ENCODE measurements around the gene KIF14. TPM values are rescaled to one million over a fixed set of nuclear protein-coding genes. Genes with fewer than 3 reads are reported as not detected.

The KIF14 gene
- total and polyA plus RNA-seq, 2 experiments from 2014 or later = 0.54 to 2.2 TPM

DNA sequence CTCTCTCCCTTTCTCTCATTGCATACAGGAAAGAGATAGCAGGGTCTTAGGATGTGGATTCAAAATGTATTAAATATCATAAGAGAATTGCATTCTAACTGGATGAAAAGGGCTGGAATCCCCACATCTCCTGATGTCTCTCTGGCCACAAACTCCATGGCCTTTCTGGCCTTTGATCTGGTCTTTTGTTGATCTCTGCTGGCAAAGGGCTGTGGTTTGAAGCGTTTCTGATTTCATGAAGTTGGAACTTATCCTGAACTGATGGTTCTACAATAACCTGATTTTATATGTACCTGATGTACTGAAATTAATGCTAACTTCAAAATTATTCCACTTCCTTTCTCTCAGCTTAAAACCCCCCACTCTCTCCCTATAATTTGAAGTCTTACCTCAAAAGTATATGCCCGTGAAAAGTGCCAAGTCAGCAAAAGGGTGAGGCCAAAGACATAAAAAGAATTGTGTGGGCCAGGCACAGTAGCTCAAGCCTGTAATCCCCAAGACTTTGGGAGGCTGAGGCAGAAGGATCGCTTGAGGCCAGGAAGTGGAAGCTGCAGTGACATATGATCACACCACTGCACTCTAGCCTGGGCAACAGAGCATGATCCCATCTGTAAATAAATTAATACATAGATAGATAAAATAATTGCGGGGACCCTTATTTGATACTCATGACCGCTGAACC is 6.4 kb upstream of the KIF14 start:
- DNase-seq (ENCODE audit: low spot score) = no peak
- no peak for TF ChIP-seq EZH2 (IDR thresholded peaks at IDR 0.05; ENCODE audit: borderline replicate concordance)
- TF ChIP-seq, protein P1, sequence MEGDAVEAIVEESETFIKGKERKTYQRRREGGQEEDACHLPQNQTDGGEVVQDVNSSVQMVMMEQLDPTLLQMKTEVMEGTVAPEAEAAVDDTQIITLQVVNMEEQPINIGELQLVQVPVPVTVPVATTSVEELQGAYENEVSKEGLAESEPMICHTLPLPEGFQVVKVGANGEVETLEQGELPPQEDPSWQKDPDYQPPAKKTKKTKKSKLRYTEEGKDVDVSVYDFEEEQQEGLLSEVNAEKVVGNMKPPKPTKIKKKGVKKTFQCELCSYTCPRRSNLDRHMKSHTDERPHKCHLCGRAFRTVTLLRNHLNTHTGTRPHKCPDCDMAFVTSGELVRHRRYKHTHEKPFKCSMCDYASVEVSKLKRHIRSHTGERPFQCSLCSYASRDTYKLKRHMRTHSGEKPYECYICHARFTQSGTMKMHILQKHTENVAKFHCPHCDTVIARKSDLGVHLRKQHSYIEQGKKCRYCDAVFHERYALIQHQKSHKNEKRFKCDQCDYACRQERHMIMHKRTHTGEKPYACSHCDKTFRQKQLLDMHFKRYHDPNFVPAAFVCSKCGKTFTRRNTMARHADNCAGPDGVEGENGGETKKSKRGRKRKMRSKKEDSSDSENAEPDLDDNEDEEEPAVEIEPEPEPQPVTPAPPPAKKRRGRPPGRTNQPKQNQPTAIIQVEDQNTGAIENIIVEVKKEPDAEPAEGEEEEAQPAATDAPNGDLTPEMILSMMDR (IDR thresholded peaks at IDR 0.05; ENCODE audit: poor library complexity) = no peak
- TF ChIP-seq EZH2phosphoT487 (IDR thresholded peaks at IDR 0.05; ENCODE audit: low read depth, severe bottlenecking, unreplicated experiment) = no peak
- Histone ChIP-seq H3K4me1 (ENCODE audit: insufficient read depth) (no peaks in the 10 kb centered on the region), H3K4me2 (no peak overlapping the region), H3K27ac (no peak overlapping the region), H3K27me3 (no peaks in the 10 kb centered on the region), H3K4me3 (no peak overlapping the region), H3K9me2 (replicated peaks; ENCODE audit: insufficient read depth) (no peaks in the 10 kb centered on the region), H3K79me2 (no peaks in the 10 kb centered on the region), H3K36me3 (replicated peaks; ENCODE audit: insufficient read depth, low read depth) (no peaks in the 10 kb centered on the region), H4K20me1 (ENCODE audit: insufficient read depth, poor library complexity, severe bottlenecking) (no peaks in the 10 kb centered on the region), H2AFZ (no peak overlapping the region), H3K9me3 (ENCODE audit: low read depth) (no peaks in the 10 kb centered on the region)
- WGBS (ENCODE audit: low lambda C conversion rate, missing lambda C conversion rate) = 75% methylated on average over 5 of the region's 5 CpGs

DNA sequence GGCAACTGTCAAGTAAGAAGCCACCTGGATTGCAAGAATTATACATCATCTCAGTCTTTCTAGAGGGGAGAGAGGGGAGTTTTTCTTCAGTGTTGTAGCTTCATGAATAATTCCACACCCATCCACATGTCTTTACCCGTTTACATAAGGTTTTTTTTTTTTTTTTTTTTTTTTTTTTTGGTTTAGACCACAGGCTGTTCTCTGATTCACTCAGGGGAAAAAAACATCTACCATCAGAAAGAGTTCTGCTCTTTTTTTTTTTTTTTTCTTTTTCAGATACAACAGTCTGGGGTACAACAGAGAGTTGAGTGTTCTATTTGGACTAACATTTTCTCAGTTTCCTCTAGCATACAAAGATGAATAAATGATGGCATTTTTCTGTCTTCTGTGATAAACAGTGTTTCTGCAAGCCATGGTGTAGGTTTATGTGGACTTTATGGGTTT is 4.9 kb upstream of the KIF14 start:
- Histone ChIP-seq H4K20me1 (ENCODE audit: insufficient read depth, poor library complexity, severe bottlenecking) (no peaks in the 10 kb centered on the region), H3K27me3 (no peaks in the 10 kb centered on the region), H3K27ac (no peak overlapping the region), H2AFZ (no peak overlapping the region), H3K4me3 (no peak overlapping the region), H3K79me2 (no peaks in the 10 kb centered on the region), H3K36me3 (replicated peaks; ENCODE audit: insufficient read depth, low read depth) (no peaks in the 10 kb centered on the region), H3K4me2 (no peak overlapping the region), H3K9me2 (replicated peaks; ENCODE audit: insufficient read depth) (no peaks in the 10 kb centered on the region), H3K9me3 (ENCODE audit: low read depth) (no peaks in the 10 kb centered on the region), H3K4me1 (ENCODE audit: insufficient read depth) (no peaks in the 10 kb centered on the region)
- WGBS (ENCODE audit: low lambda C conversion rate, missing lambda C conversion rate) = 11% methylated on average over 1 of the region's 1 CpG
- DNase-seq (ENCODE audit: low spot score) = no peak
- TF ChIP-seq EZH2 (IDR thresholded peaks at IDR 0.05; ENCODE audit: borderline replicate concordance) = no peak
- TF ChIP-seq, protein P1 (IDR thresholded peaks at IDR 0.05; ENCODE audit: poor library complexity) = no peak
- no peak for TF ChIP-seq EZH2phosphoT487 (IDR thresholded peaks at IDR 0.05; ENCODE audit: low read depth, severe bottlenecking, unreplicated experiment)

DNA sequence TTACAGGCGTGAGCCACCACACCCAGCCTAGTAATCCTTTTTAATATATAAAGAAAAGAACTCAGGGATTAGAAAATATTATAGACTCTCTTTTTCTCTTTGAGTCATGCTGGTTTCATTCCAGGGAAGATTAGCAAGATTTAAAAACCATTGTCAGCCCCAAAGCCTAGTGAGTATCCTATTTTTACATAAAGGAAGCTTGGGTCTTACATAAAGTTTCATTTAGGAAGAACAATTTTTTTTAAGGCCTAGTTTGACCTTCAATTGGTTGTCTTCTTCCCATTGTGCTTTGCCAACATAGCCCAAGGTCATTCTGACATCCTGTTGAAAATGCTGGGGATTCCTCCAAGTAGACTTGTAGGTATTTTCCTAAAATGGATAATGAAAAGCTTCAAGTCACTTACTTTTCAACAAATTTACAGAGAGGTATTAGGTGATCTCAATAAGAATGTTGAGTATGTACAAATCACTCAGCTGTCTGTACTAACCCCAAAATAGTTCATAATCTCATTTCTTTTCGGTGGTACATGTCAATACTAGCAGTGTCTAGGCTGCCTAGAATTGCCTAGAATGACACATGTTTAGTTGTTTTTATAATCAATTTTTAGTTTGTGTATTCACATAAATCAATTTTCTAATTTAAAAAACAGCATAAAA is 4.3 kb upstream of the KIF14 start:
- 82% methylated on average over 2 of the region's 2 CpGs for WGBS (ENCODE audit: low lambda C conversion rate, missing lambda C conversion rate)
- TF ChIP-seq EZH2phosphoT487 (IDR thresholded peaks at IDR 0.05; ENCODE audit: low read depth, severe bottlenecking, unreplicated experiment) = no peak
- TF ChIP-seq, protein P1 (IDR thresholded peaks at IDR 0.05; ENCODE audit: poor library complexity) = no peak
- TF ChIP-seq EZH2 (IDR thresholded peaks at IDR 0.05; ENCODE audit: borderline replicate concordance) = no peak
- H3K79me2 ChIP-seq = peaks cover under 1% of the 10 kb centered on the region
- no peak overlapping the region for H3K4me3 ChIP-seq
- H3K9me2 ChIP-seq (replicated peaks; ENCODE audit: insufficient read depth) = no peaks in the 10 kb centered on the region
- H3K27me3 ChIP-seq = no peaks in the 10 kb centered on the region
- no peak overlapping the region for H2AFZ ChIP-seq
- no peaks in the 10 kb centered on the region for H3K9me3 ChIP-seq (ENCODE audit: low read depth)
- H3K27ac ChIP-seq = no peak overlapping the region
- DNase-seq (ENCODE audit: low spot score) = no peak
- no peaks in the 10 kb centered on the region for H4K20me1 ChIP-seq (ENCODE audit: insufficient read depth, poor library complexity, severe bottlenecking)
- no peaks in the 10 kb centered on the region for H3K36me3 ChIP-seq (replicated peaks; ENCODE audit: insufficient read depth, low read depth)
- H3K4me1 ChIP-seq (ENCODE audit: insufficient read depth) = no peaks in the 10 kb centered on the region
- no peak overlapping the region for H3K4me2 ChIP-seq

Measured in hepatocyte (in vitro differentiated cells).